Ramos (cell line): Measurements from ENCODE around the gene LINGO3.

ENCODE experiments used
- in situ Hi-C: fragments of 300-500 bp; cut with MboI; formaldehyde crosslinking; loops from one replicate; pipeline ENCODE4 v1.14.3; 2022; ENCODE audit warnings: low sequenced_read_pairs; ENCODE audit not compliant: unreplicated experiment

Gene LINGO3

DNA sequence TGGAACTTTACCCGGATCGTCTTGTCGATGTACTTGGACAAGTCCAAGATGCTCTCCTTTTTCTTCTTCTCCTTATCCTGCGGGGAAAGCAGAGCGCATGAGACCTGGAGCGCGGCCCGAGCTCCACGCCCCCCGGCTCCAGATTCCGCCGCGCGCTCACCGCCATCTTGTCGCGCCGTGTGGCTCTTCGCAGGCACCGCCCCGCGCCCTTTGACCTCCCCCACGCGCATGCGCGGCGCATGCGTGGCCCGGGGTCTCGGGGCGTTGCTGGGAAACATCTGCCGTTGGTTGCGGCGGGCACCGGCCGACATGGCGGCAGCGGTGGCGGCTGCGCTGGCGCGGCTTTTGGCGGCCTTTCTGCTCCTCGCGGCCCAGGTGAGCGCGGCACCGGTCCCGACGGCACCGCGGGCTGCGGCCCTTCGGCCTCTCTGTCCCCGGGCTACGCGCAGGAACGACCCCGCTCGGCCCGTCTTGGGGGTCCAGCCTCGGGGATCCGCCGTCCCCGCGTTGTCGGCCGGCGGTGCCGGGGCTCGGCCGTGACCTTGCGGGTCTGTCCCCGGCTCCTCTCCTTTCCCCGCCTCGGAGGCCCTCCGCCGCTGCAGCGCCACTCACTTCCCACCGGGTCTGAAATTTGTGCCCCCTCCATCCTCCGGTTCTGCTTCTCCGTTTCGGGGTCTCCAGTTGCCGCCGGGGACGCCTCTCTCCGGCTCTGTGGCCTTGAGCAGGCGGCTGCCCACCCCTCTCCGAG, 20.6 kb upstream of the LINGO3 start, which contains the start of the genes LSM7 and SPPL2B:
Gene LSM7 (minus strand): TSS at position 186 of the 748 bp plus-strand sequence. CDS start 20 bp downstream, at position 166.
Gene SPPL2B (plus strand): TSS at position 284 of the 748 bp plus-strand sequence. CDS start 26 bp downstream, at position 310.
- in situ Hi-C loops, result no loop called here

DNA sequence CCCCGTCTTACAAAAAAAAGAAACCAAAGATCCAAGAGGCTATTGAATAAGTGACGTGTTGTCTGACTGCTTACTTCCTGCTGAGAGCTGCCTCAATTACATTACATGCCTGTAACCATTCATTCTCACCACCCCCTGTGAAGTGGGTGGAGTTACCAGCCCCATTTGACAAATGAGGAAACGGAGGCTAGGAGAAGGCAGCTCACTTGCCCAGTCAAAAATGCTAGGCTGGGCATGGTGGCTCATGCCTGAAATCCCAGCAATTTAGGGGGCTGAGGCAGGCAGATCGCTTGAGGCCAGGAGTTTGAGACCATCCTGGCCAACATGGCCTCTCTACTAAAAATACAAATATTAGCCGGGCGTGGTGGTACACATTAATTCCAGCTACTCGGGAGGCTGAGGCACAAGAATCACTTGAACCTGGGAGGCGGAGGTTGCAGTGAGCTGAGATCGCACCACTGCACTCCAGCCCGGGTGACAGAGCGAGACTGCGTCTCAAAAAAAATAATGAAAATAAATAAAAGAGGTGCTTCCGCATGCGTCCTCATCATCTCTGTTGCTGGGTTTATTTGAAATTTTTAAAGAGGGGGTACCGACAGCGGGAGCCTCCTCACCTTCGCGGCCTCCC, 19.9 kb upstream of the LINGO3 start:
- in situ Hi-C loops, result no loop called here

DNA sequence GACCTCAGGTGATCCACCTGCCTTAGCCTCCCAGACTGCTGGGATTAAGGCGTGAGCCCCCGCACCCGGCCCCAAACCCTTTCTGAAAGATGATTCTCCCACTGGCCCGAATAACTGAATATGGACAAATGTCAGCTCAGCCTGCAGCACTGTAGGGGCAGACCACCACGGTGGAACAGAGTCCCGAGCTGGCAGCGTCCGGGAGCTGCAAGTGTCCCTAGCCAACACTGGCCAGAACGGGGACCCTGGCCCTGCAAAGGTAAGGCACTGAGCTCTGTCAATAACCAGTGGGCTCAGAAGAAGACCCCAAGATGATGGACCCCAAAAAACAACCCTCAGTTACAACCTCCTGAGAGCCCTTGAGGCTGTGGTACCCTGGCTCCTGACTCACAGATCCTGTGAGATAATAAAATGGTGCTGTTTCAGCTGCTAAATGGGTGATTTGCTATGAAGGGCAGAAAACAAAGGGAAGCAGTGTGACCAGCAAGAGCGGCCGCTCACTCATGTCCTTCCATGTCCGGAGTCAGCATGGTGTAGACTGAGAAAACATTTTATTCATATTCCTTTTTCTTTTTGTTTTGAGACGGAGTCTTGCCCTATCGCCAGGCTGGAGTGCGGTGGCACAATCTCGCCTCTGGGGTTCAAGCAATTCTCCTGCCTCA, 18.9 kb upstream of the LINGO3 start:
- in situ Hi-C loops, result no loop called here

DNA sequence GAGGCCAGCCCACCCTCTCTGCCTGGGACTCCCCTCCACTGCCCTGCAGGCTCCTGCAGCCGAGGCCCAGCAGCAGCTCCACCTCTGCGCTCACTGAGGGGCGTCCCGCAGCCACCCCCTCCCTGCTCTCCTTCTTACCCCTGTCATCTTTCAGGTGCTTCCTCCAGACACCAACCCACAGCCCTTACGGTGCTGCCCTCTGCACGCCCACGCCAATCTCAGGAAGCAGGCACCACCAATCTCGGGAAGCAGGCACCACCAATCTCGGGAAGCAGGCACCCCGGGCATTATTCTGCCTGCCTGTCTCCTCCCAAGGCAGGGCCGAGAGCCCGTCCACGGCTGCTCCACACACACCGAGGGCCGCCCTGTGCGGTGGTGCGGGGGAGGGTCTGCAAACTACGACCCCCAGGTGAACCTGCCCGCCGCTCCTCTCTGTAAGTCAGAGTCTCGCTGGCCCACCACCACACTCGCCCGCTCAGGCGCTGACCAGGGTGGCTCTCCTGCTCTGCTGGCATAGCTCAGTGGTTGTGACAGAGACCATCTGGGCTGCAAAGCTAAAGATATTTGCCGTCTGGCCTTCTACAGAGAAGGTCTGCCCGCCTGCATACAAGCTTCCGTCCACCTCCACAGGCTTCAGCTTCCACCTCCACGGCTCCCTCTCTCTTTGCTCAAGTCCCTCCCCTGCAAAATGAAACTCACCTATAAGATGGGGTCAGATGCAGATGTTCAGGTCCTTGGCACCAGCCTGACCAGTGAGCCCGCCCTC, 17.5 kb upstream of the LINGO3 start:
- in situ Hi-C loops, result no loop called here

DNA sequence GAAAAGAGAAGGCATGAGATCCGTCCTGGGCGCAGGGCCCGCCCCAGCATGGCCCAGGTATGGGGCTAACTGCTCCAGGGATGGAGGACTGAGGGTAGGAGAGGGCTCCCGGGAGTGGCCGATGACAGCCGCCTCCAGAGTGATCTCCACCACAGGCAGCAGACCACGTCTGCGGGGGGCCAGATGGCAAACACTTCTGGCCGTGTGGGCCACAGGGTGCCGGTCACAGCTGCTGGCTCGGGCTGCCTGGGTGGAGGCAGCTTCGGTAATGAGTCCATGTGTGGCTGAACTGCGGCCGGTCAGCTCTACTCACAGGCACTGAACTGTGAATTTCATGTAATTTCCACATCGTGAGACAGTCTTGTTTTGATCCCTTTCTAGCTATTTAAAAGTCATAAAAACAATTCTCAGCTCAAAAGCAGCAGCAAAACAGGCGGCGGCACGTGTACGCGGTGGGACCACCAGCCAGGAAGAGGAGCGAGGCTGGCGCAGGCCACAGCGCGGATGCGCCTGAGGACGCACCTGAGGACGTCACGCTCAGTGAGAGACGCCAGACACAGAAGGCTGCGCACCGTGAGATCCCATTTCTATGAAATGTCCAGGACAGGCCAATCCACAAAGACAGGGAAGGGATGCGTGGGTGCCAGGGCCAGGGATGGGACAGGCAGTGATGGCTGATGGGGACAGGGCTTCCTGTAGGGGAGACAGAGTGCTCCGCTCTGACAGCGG, 16.4 kb upstream of the LINGO3 start:
- in situ Hi-C loops, result no loop called here

DNA sequence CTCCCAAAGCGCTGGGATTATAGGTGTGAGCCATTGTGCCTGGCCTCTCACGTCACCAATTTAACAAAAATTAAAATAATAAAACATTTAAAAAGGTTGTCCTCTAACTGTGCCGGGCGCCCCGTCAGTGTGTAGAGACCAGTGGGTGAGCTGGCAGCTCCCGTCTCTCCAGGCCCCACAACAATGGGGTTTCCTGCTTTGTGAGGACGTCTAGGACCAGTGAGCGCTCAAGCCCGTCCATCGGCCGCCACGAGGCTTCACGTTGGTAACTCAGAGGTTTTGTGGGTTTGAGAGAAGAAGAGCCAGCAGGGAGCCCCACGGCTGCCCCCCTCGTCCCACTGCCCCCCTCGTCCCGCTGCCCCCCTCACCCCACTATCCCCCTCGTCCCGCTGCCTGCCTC, 15.8 kb upstream of the LINGO3 start:
- in situ Hi-C loops, result no loop called here

DNA sequence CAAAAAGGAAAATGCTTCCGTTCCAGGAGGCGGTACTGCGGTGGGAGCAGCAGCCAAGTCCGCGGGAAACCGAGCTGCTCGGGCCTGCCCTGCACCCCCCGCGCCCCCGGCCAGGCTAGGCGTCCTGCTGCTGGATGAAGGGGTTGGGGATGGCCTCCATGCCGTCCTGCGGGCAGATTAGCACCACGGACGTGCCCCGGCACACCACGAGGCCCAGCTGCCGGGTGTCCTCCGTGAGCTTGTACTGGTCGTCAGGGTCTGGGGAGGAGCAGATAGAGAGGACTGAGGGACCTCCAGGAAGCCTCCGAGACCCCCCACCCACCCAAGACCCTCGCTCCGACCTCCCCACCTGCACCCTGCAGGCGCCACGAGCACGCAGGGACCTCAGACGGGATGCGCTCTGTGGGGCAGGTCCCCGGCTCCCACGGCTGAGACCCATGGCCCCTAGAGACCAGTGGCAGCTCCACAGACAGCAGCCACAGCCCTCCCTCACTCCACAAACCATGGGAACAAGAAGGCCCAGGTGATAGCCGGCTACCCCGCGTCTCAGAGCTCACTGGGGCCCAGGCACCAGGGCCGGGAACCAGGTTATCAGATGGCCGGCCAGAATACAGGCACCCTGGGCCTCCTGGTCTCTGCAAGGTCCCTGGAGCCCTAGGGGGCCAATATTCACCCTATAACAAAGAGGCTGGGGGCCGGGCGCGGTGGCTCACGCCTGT, 13.8 kb upstream of the LINGO3 start:
- in situ Hi-C loops, result no loop called here

DNA sequence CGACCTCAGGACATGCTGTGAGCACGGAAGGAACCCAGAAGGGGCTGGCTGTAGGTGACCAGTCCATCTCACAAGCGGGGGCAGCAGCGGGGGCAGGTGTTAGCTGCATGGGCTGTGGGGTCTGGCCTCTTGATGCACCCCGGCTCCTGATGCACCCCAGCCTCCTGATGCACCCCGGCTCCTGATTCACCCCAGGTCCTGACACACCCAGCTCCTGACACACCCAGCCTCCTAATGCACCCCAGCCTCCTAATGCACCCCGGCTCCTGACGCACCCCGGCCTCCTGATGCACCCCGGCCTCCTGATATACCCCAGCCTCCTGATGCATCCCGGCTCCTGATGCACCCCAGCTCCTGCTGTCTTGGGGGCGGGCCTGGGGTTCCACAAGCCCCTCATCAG, 13.0 kb upstream of the LINGO3 start:
- in situ Hi-C loops, result no loop called here

DNA sequence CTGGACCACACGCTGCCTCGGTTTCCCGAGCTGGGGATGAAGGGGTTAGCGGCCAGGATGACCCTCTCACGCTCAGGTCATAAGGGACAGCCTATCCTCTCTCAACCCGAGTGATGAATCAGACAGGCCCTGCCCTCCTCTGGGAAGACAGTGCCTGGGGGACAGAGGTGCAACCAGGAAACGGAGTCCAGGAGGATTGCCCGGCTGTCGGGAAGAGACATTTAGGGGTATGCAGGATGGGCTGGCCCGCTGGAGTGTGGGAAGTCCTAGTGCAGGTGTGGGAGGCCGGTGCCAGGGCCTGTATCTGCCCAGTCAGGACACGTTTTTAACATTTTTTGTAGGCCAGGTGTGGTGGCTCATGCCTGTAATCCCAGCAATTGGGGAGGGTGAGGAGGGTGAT, 12.1 kb upstream of the LINGO3 start:
- in situ Hi-C loops, result no loop called here

DNA sequence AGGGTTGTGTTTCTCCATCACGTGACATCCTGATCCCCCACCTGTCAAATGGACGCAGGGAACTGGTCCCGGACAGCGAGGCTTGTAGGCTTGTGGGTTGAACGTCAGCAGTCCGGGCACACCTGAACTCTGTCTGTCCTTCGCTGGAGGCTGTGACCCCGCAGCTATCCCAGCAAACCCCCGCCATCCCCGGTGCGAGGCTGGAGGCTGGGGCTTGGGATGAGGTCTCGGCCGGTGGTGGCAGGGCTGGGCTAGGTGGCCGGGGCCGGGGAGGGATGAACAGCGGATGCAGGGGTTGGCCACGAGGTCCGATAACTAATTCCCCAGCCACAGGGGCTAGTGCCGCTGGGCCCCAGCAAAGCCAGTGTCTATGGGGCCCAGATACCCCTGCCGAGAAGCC, 11.6 kb upstream of the LINGO3 start:
- in situ Hi-C loops, result no loop called here

DNA sequence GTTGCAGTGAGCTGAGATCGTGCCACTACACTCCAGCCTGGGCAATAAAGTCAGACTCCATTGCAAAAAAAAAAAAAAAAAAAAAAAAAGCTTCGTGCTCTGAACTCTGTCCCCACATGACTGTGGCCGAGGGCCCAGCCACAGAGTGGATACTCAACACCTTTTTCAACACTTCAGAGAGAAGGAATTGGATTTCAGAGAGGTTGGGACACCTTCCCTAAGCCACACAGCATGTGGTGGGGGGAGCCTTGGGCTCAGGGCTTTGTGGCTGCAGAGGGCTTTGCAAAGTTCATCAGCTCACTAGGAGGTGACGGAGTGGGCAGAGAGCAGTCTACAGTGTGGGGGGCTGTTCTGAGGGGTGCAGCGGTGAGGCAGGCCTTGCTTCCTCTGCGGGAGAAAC, 11.0 kb upstream of the LINGO3 start:
- in situ Hi-C loops, result no loop called here

DNA sequence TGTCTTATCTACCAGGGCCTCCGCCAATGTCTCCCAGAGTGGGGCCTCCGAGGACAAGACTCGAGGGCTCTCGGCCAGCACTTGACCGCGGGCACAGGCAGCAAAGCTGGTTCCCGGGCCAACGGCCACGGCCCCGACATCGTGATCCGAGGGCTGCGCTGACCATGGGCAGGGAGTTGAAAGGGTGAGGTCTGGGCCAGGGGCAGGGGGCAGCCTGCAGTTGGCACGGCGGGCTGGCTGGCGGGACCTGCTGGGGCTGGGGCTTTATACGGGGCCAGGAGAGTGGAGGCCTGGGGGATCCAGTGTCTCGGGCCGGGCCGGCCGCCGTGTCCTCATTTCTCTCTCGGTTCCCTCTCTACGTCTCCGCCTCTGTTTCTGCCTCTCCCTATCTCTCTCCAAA, 9.8 kb upstream of the LINGO3 start:
- in situ Hi-C loops, result no loop called here

DNA sequence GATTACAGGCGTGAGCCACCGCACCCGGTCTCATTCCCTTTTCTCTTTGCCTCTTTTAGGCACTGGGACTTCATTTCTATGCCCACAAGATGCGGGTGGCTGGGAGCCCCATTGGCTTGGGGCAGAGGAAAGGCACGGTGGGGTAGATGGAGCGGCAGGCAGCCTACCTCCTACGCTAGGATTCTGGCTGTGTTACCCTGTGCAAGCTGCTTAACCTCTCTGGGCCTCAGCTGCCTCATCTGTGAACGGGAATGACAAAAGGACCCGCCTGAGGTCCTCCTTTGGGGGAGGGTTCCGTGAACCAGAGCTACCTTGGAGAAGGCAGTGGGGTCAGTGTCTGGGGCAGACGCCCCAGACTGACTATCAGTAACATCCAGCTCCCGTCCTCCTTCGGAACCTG, 9.3 kb upstream of the LINGO3 start:
- in situ Hi-C loops, result no loop called here

DNA sequence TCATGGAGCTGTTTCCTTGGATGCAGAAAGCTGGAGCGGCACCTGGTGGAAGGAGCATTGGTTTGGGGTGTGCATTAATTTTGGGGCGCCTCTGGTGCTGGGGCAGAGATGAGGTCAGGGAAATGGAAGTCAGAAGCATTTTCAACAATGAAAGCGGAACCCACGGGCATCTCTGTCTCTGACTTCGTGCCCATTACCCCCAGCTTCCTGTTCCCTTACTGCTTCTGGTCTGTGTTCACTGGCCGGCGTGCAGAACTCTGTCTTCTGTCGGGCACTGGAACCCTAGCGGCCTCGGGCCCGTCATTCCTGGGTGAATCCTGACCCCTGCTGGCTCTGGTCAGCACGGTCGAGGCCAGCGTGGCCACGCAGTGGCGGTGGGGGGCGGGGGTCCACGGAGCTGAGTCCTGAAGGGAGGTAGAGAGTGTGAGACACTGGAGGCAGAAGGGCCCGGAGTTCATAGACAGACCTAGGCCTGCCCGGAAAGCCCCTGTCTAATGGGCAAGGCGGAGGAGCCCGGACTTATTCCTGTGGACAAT, 7.9 kb upstream of the LINGO3 start:
- in situ Hi-C loops, result no loop called here

DNA sequence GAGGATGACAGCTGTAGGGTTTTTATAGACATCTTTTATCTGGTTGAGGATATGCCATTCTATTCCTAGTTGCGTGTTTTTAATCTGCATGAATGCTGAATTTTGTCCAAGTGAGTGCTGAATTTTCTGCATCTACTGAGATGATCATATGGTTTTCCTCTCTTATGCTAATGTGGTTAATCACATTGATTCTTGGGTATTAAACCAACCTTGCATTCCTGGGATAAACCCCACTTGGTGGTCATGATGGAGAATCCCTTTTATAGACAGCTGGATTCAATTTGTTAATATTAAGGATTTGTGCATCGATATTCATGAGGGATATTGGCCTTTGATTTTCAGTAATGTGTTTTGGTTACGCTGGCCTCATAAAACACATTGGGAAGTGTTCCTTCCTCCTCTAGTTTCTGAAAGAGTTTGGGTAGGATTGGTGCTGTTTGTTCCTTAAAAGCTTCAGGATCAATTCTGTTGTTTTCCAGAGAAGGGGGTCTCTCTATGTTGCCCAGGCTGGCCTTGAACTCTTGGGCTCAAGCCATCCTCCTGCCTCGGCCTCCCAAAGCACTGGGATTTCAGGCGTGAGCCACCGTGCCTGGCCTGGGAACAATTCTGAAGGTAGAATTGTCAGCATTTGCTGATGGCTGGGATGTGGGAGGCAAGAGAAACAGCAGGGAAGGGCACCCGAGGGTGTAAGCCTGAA, 7.3 kb upstream of the LINGO3 start:
- in situ Hi-C loops, result no loop called here

DNA sequence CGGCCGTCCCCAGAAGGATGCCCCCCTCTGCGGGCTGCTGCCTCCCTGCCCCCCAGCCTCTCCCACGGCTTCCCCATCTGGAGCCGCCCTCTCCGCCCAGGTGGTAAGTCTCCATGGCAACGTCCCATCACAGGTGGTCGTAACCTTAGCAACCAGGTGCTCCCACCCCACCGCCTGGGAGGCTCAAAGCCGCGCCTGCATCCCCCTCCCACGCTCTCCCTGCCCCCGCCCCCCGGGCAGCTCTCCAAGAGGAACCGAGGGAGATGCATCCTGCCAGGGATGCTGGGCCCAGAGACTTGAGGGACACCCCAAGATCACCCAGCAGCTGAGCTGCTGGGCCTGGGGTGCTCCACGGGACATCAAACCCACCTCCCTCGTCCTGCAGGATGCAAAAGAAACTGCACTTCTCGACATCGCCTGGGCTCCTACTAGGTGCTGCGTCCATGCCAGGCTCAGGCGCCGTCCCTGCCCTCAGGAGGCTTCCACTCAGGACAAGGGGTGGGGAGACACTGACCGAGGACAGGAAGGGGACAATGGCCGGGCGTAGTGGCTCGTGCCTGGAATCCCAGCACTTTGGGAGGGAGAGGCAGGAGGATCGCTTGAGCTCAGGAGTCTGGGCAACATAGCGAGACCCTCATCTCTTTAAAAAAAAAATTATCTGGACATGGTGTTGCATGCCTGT, 5.0 kb upstream of the LINGO3 start:
- in situ Hi-C loops, result no loop called here

DNA sequence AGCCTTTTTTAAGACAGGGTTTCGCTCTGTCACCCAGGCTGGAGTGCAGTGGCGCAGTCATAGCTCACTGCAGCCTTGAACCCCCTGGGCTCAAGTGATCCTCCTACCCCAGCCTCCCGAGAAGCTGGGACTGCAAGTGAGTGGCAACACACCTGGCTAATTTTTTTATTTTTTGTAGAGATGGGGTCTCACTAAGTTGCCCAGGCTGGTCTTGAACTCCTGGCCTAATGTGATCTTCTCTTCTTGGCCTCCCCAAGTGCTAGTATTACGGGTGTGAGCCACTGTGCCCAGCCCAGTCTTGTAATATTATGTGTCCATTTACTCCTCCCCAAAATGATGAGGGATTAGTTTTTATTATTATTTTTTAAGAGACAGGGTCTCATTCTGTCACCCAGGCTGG, 3.1 kb upstream of the LINGO3 start:
- in situ Hi-C loops, result no loop called here

DNA sequence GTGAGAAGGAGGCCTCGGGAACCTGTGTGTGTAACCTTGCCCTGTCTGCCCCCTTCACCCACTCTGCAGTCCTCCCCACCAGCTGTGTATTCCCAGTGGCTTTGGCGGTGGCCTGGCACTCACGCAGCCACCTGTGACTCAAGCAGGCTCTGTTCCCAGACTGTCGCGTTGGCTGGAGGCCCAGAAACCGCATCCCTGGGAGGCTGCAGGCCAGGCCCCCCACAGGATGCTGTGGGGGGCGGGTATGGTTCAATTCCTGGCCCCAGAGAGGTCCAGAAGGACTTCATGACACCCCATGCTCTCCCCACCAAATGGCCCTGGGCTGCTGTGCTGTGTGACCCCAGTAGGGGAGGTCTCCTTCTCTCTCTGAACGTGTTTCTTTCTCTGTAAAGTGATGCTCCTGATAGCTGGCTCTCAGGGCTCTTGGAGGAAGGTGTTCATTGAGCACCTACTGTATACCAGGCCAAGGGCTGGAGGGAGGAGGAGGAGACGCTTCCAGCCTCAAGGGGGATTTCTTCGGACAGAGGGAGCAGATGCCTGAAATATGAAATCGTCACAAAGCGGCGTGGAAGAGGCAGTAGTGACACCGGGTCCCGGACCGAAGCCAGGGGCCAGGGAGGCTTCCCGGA, 1.9 kb upstream of the LINGO3 start:
- in situ Hi-C loops, result no loop called here
